ENCODE data around the gene ZGRF1.

DNA sequence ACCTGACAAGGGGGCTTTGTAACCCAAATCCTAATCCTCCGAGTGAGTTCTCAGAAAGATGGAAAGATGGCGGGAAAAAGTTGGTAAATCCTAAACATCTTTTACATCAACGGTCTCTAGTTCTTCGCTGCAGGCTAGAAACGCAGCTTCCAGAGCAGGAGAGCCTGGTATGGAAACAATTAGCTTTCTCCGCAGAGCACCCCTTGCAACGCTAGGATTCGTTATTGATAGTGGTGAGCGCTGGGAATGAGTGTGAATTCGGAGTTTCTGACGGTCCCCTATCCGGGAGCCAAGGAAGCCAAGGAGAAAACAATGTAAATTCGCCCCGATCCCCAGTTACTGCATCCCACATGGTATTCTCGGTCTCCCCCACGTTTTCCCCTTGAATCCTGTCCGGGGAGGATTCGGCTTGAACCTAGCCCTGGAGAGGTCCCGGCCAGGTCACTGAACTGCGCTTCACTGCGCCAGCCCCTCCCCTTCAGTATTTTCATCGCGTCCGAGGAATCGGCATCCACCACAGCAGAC lies 116.0 kb downstream of the ZGRF1 start:
- no peak for TF ChIP-seq CTCF (IDR thresholded peaks at IDR 0.05)
- no peak for TF ChIP-seq EP300 (IDR thresholded peaks at IDR 0.05)

Data from tibial nerve (tissue), 4 donors.